ENCODE measurements around the gene TAS2R42.

The TAS2R42 gene

DNA sequence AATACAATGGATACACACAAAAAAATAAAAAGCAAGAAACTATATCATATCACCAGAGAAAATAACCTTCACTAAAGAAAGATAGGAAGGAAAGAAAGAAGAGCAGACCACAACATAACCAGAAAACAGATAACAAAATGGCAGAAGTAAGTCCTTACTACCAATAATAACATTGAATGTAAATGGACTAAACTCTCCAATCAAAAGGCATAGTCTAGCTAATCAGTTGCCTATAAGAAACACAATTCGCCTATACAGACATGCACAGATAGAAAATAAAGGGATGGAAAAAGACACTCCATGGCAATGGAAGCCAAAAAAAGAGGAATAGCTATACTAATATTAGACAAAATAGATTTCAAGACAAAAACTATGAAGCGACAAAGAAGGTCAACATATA is 43.4 kb downstream of the TAS2R42 start:
- DNase-seq = no peak

DNA sequence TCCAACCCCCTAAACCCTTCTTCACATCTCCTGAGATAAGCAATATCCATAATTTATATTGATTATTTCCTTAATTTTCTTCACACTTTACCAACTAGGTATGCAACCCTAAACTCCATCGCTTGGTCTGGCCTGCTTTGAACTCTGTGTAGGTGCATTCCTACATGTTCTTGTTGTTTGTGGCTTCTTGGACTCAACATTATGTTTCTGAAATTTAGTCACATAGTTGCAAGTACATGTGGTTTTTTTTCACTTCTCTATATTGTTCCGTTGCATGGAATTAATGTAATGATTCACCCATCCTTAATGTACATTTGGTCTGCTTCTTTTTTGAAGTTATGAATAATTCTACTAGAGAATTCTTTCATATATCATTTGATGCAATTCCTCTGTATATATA is 50.7 kb downstream of the TAS2R42 start:
- DNase-seq = no peak

Data from islet precursor cell (in vitro differentiated cells).